ENCODE measurements around the gene NRXN2.

NRXN2 gene

GRCh38 chr11:64571050-64571409 lies 152.0 kb downstream of the NRXN2 start:
- Histone ChIP-seq H2AFZ (ENCODE audit: low read depth) (no peak overlapping the region), H3K36me3 (ENCODE audit: insufficient read depth) (no peaks in the 10 kb centered on the region), H4K20me1 (ENCODE audit: insufficient read depth) (no peaks in the 10 kb centered on the region), H3K79me2 (ENCODE audit: insufficient read depth, low read depth) (no peaks in the 10 kb centered on the region), H3K27ac (no peak overlapping the region), H3K9ac (no peak overlapping the region), H3K4me1 (ENCODE audit: low read depth, poor library complexity, severe bottlenecking) (no peaks in the 10 kb centered on the region), H3K4me2 (no peak overlapping the region), H3K27me3 (ENCODE audit: insufficient read depth, low read depth) (peaks cover 61% of the 10 kb centered on the region), H3K4me3 (IDR thresholded peaks at IDR 0.05; ENCODE audit: insufficient read depth, low read depth, low read length) (no peak overlapping the region)
- no peak for TF ChIP-seq CTCF (conservative IDR thresholded peaks at IDR 0.05; ENCODE audit: low read depth, low read length)

- TF ChIP-seq CTCF (conservative IDR thresholded peaks at IDR 0.05; ENCODE audit: low read depth, low read length), result no peak
- no peak overlapping the region for H3K4me3 ChIP-seq (IDR thresholded peaks at IDR 0.05; ENCODE audit: insufficient read depth, low read depth, low read length)
- H3K4me2 ChIP-seq, result no peak overlapping the region
- peaks cover 56% of the 10 kb centered on the region for H3K27me3 ChIP-seq (ENCODE audit: insufficient read depth, low read depth)
- no peaks in the 10 kb centered on the region for H3K4me1 ChIP-seq (ENCODE audit: low read depth, poor library complexity, severe bottlenecking)
- H3K9ac ChIP-seq, result no peak overlapping the region
- H3K36me3 ChIP-seq (ENCODE audit: insufficient read depth), result no peaks in the 10 kb centered on the region
- H4K20me1 ChIP-seq (ENCODE audit: insufficient read depth), result no peaks in the 10 kb centered on the region
- no peaks in the 10 kb centered on the region for H3K79me2 ChIP-seq (ENCODE audit: insufficient read depth, low read depth)
- H2AFZ ChIP-seq (ENCODE audit: low read depth), result no peak overlapping the region
- no peak overlapping the region for H3K27ac ChIP-seq
These were observed 152.7 kb downstream of the NRXN2 start for GRCh38 chr11:64570341-64570740.

GRCh38 chr11:64569300-64569970 lies 153.6 kb downstream of the NRXN2 start:
- H3K79me2 ChIP-seq (ENCODE audit: insufficient read depth, low read depth), result no peaks in the 10 kb centered on the region
- H3K27me3 ChIP-seq (ENCODE audit: insufficient read depth, low read depth), result peaks cover 49% of the 10 kb centered on the region
- H3K9ac ChIP-seq, result no peak overlapping the region
- H3K4me1 ChIP-seq (ENCODE audit: low read depth, poor library complexity, severe bottlenecking), result no peaks in the 10 kb centered on the region
- H3K36me3 ChIP-seq (ENCODE audit: insufficient read depth), result no peaks in the 10 kb centered on the region
- no peak overlapping the region for H3K4me2 ChIP-seq
- TF ChIP-seq CTCF (conservative IDR thresholded peaks at IDR 0.05; ENCODE audit: low read depth, low read length), result no peak
- no peak overlapping the region for H3K27ac ChIP-seq
- H4K20me1 ChIP-seq (ENCODE audit: insufficient read depth), result no peaks in the 10 kb centered on the region
- H2AFZ ChIP-seq (ENCODE audit: low read depth), result no peak overlapping the region
- no peak overlapping the region for H3K4me3 ChIP-seq (IDR thresholded peaks at IDR 0.05; ENCODE audit: insufficient read depth, low read depth, low read length)

- Histone ChIP-seq H3K27me3 (ENCODE audit: insufficient read depth, low read depth) (peaks cover 47% of the 10 kb centered on the region), H3K36me3 (ENCODE audit: insufficient read depth) (no peaks in the 10 kb centered on the region), H3K9ac (no peak overlapping the region), H2AFZ (ENCODE audit: low read depth) (no peak overlapping the region), H3K4me3 (IDR thresholded peaks at IDR 0.05; ENCODE audit: insufficient read depth, low read depth, low read length) (no peak overlapping the region), H3K27ac (no peak overlapping the region), H3K4me1 (ENCODE audit: low read depth, poor library complexity, severe bottlenecking) (no peaks in the 10 kb centered on the region), H4K20me1 (ENCODE audit: insufficient read depth) (no peaks in the 10 kb centered on the region), H3K79me2 (ENCODE audit: insufficient read depth, low read depth) (no peaks in the 10 kb centered on the region), H3K4me2 (no peak overlapping the region)
- TF ChIP-seq CTCF (conservative IDR thresholded peaks at IDR 0.05; ENCODE audit: low read depth, low read length), result no peak
These were observed 154.3 kb downstream of the NRXN2 start for GRCh38 chr11:64568584-64569140.

Data from KMS-11 (cell line).